H7 (cell line): ENCODE measurements around the gene AQP9. TPM values are rescaled to one million over a fixed set of nuclear protein-coding genes. Genes with fewer than 3 reads are reported as not detected.

Source experiments
- DNase-seq: peaks from one replicate; pipeline ENCODE4 v3.0.0; 2012
- H3K27me3 ChIP-seq: 2 replicates; pipeline ENCODE4 v1.6.0; 2011; ENCODE audit warnings: mild to moderate bottlenecking, low read length; ENCODE audit not compliant: control insufficient read depth, insufficient read depth
- H3K36me3 ChIP-seq: replicated peaks from 2 replicates; pipeline ENCODE4 v1.5.1; 2011; ENCODE audit warnings: low read length; ENCODE audit not compliant: control insufficient read depth, insufficient read depth
- H3K4me3 ChIP-seq: 2 replicates; pipeline ENCODE4 v1.5.1; 2011; ENCODE audit warnings: low read depth, mild to moderate bottlenecking, control low read depth, low read length, moderate library complexity; ENCODE audit not compliant: insufficient read depth
- total RNA-seq: library from RNA; depleted of rRNA; stranded (reverse); fragments of >200 nt; shearing (Covaris generic); gene quantifications from 2 replicates; pipeline ENCODE4 v1.2.3, GENCODE V29; 2014

Gene AQP9
- total RNA-seq, 1 experiment from 2014 or later: not detected

- H3K27me3 ChIP-seq: no peaks in the 10 kb centered on the region
- no peak for DNase-seq
- H3K4me3 ChIP-seq: no peak overlapping the region
- no peaks in the 10 kb centered on the region for H3K36me3 ChIP-seq
Measured at GRCh38 chr15:58124585-58124984, 13.6 kb upstream of the AQP9 start.

- Histone ChIP-seq H3K4me3 (no peak overlapping the region), H3K36me3 (no peaks in the 10 kb centered on the region), H3K27me3 (no peaks in the 10 kb centered on the region)
- DNase-seq: no peak
Measured at GRCh38 chr15:58125333-58125732, 12.8 kb upstream of the AQP9 start.

GRCh38 chr15:58134886-58135285, 3.3 kb upstream of the AQP9 start:
- H3K36me3 ChIP-seq: no peaks in the 10 kb centered on the region
- H3K27me3 ChIP-seq: no peaks in the 10 kb centered on the region
- H3K4me3 ChIP-seq: no peak overlapping the region
- no peak for DNase-seq

- DNase-seq: no peak
Measured at GRCh38 chr15:58135511-58136174, 2.5 kb upstream of the AQP9 start.

GRCh38 chr15:58136731-58137130, 1.4 kb upstream of the AQP9 start:
- no peaks in the 10 kb centered on the region for H3K27me3 ChIP-seq
- DNase-seq: no peak
- H3K36me3 ChIP-seq: no peaks in the 10 kb centered on the region
- H3K4me3 ChIP-seq: no peak overlapping the region

More at GRCh38 chr15:58135511-58136174, 2.5 kb upstream of the AQP9 start:
- H3K36me3 ChIP-seq: no peaks in the 10 kb centered on the region
- no peak overlapping the region for H3K4me3 ChIP-seq
- no peaks in the 10 kb centered on the region for H3K27me3 ChIP-seq

GRCh38 chr15:58137686-58138085, 495 bp upstream of the AQP9 start:
- no peaks in the 10 kb centered on the region for H3K36me3 ChIP-seq
- DNase-seq: no peak
- H3K4me3 ChIP-seq: no peak overlapping the region
- H3K27me3 ChIP-seq: no peaks in the 10 kb centered on the region

- no peak overlapping the region for H3K4me3 ChIP-seq
- no peak for DNase-seq
- no peaks in the 10 kb centered on the region for H3K27me3 ChIP-seq
- no peaks in the 10 kb centered on the region for H3K36me3 ChIP-seq
Measured at GRCh38 chr15:58139276-58139988, 1.3 kb downstream of the AQP9 start.

GRCh38 chr15:58139989-58140522, 1.9 kb downstream of the AQP9 start:
- Histone ChIP-seq H3K36me3 (no peaks in the 10 kb centered on the region), H3K27me3 (no peaks in the 10 kb centered on the region), H3K4me3 (no peak overlapping the region)
- DNase-seq: no peak

- no peaks in the 10 kb centered on the region for H3K36me3 ChIP-seq
- no peak for DNase-seq
- no peak overlapping the region for H3K4me3 ChIP-seq
- H3K27me3 ChIP-seq: no peaks in the 10 kb centered on the region
Measured at GRCh38 chr15:58141894-58142293, 3.7 kb downstream of the AQP9 start.

GRCh38 chr15:58142827-58143461, 4.8 kb downstream of the AQP9 start:
- H3K36me3 ChIP-seq: no peaks in the 10 kb centered on the region
- H3K4me3 ChIP-seq: no peak overlapping the region
- no peak for DNase-seq
- no peaks in the 10 kb centered on the region for H3K27me3 ChIP-seq

- H3K36me3 ChIP-seq: no peaks in the 10 kb centered on the region
- H3K4me3 ChIP-seq: no peak overlapping the region
- no peak for DNase-seq
- no peaks in the 10 kb centered on the region for H3K27me3 ChIP-seq
Measured at GRCh38 chr15:58145606-58146005, 7.4 kb downstream of the AQP9 start.

GRCh38 chr15:58146211-58146610, 8.0 kb downstream of the AQP9 start:
- DNase-seq: no peak
- H3K4me3 ChIP-seq: no peak overlapping the region
- H3K27me3 ChIP-seq: no peaks in the 10 kb centered on the region
- no peaks in the 10 kb centered on the region for H3K36me3 ChIP-seq

- H3K36me3 ChIP-seq: no peaks in the 10 kb centered on the region
- no peak overlapping the region for H3K4me3 ChIP-seq
- DNase-seq: no peak
- H3K27me3 ChIP-seq: no peaks in the 10 kb centered on the region
Measured at GRCh38 chr15:58146749-58147148, 8.6 kb downstream of the AQP9 start.

- Histone ChIP-seq H3K36me3 (no peaks in the 10 kb centered on the region), H3K4me3 (no peak overlapping the region)
Measured at GRCh38 chr15:58147171-58147611, 9.0 kb downstream of the AQP9 start.

GRCh38 chr15:58148120-58148519, 9.9 kb downstream of the AQP9 start:
- DNase-seq: no peak
- Histone ChIP-seq H3K27me3 (no peaks in the 10 kb centered on the region), H3K36me3 (no peaks in the 10 kb centered on the region), H3K4me3 (no peak overlapping the region)

More at GRCh38 chr15:58147171-58147611, 9.0 kb downstream of the AQP9 start:
- H3K27me3 ChIP-seq: no peaks in the 10 kb centered on the region
- DNase-seq: no peak
